DOHH2 (cell line): ENCODE measurements around the gene TAF10.

Experiments
- H3F3A ChIP-seq: fragments of 200-600 bp; sonication (generic), shearing (Covaris generic); 2 replicates; pipeline ENCODE4 v1.6.0; 2016; ENCODE audit warnings: antibody characterized with exemption, mild to moderate bottlenecking; ENCODE audit not compliant: control insufficient read depth, insufficient read depth
- H3K27ac ChIP-seq: fragments of 200-600 bp; sonication (generic); 2 replicates; pipeline ENCODE4 v1.5.1; 2014; ENCODE audit warnings: low read depth, mild to moderate bottlenecking, low read length, moderate library complexity
- H3K27me3 ChIP-seq: fragments of 200-600 bp; sonication (generic); 2 replicates; pipeline ENCODE4 v1.6.1; 2014; ENCODE audit warnings: mild to moderate bottlenecking, low read length, mixed read lengths; ENCODE audit not compliant: control insufficient read depth
- H3K36me3 ChIP-seq: fragments of 200-600 bp; sonication (generic); 2 replicates; pipeline ENCODE4 v1.6.1; 2014; ENCODE audit warnings: mild to moderate bottlenecking, low read length, moderate library complexity, mixed read lengths; ENCODE audit not compliant: control insufficient read depth
- H3K4me1 ChIP-seq: fragments of 200-600 bp; sonication (generic); 2 replicates; pipeline ENCODE4 v1.6.1; 2014; ENCODE audit warnings: mild to moderate bottlenecking, low read length, mixed read lengths; ENCODE audit not compliant: control insufficient read depth
- H3K4me2 ChIP-seq: fragments of 200-600 bp; sonication (generic); 2 replicates; pipeline ENCODE4 v1.6.0; 2014; ENCODE audit warnings: mild to moderate bottlenecking, low read length, moderate library complexity
- H3K4me3 ChIP-seq: fragments of 200-600 bp; sonication (generic); 2 replicates; pipeline ENCODE4 v1.5.1; 2014; ENCODE audit warnings: mild to moderate bottlenecking, low read length, mixed read lengths
- H3K79me2 ChIP-seq: fragments of 200-600 bp; sonication (generic); 2 replicates; pipeline ENCODE4 v1.6.1; 2014; ENCODE audit warnings: mild to moderate bottlenecking, low read length, mixed read lengths; ENCODE audit not compliant: control insufficient read depth
- H3K9me2 ChIP-seq: fragments of 200-600 bp; sonication (generic); replicated peaks from 2 replicates; pipeline ENCODE4 v1.6.1; 2014; ENCODE audit warnings: mild to moderate bottlenecking, low read length, mixed read lengths; ENCODE audit not compliant: control insufficient read depth
- H3K9me3 ChIP-seq: fragments of 200-600 bp; sonication (generic); 2 replicates; pipeline ENCODE4 v1.6.1; 2014; ENCODE audit warnings: antibody characterized with exemption, low read length, mixed read lengths; ENCODE audit not compliant: control insufficient read depth, insufficient read depth
- H4K20me1 ChIP-seq: fragments of 200-600 bp; sonication (generic); 2 replicates; pipeline ENCODE4 v1.6.0; 2014; ENCODE audit warnings: low read depth, mild to moderate bottlenecking, antibody characterized with exemption, low read length, moderate library complexity; ENCODE audit not compliant: control insufficient read depth, insufficient read depth
- EZH2phosphoT487 ChIP-seq: fragments of 200-600 bp; sonication (generic); IDR thresholded peaks from 2 replicates; pipeline ENCODE4 v1.6.1; 2017; ENCODE audit warnings: borderline replicate concordance, mild to moderate bottlenecking, antibody characterized with exemption, low read length, moderate library complexity, mixed read lengths
- TF ChIP-seq, protein P1 (sequence below): fragments of 200-600 bp; sonication (generic); IDR thresholded peaks from one replicate; pipeline ENCODE4 v1.5.1; 2014; ENCODE audit warnings: antibody characterized with exemption, mild to moderate bottlenecking, low read depth, low read length; ENCODE audit not compliant: poor library complexity, severe bottlenecking

TAF10 gene

DNA sequence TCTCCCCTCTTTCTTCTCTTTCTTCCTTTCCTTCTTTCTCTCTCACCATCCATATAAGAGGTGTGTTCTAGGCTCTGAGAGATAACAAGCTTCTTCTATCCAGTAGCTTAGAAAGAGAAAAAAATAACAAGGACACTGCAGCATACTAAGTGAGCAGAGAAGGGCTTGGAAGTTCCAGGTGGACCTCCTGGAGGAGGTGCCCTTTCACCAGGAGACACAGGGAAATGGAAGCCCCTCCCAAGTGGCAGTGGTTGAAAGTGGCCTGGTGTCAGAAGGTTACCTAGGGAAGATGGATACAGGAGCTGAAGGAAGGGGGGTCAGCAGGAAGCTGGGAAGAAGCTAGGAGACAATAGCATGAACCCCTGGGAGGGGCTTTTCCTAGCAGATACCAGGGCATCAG is 38.1 kb upstream of the TAF10 start:
- H3K36me3 ChIP-seq: no peaks in the 10 kb centered on the region
- peaks cover 19% of the 10 kb centered on the region for H3K27me3 ChIP-seq
- H4K20me1 ChIP-seq: no peaks in the 10 kb centered on the region
- peaks cover 20% of the 10 kb centered on the region for H3K4me1 ChIP-seq
- no peak for TF ChIP-seq EZH2phosphoT487
- TF ChIP-seq, protein P1, sequence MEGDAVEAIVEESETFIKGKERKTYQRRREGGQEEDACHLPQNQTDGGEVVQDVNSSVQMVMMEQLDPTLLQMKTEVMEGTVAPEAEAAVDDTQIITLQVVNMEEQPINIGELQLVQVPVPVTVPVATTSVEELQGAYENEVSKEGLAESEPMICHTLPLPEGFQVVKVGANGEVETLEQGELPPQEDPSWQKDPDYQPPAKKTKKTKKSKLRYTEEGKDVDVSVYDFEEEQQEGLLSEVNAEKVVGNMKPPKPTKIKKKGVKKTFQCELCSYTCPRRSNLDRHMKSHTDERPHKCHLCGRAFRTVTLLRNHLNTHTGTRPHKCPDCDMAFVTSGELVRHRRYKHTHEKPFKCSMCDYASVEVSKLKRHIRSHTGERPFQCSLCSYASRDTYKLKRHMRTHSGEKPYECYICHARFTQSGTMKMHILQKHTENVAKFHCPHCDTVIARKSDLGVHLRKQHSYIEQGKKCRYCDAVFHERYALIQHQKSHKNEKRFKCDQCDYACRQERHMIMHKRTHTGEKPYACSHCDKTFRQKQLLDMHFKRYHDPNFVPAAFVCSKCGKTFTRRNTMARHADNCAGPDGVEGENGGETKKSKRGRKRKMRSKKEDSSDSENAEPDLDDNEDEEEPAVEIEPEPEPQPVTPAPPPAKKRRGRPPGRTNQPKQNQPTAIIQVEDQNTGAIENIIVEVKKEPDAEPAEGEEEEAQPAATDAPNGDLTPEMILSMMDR: no peak
- no peak overlapping the region for H3K4me3 ChIP-seq
- H3K4me2 ChIP-seq: no peak overlapping the region
- H3K9me3 ChIP-seq: no peaks in the 10 kb centered on the region
- H3K79me2 ChIP-seq: no peaks in the 10 kb centered on the region
- no peaks in the 10 kb centered on the region for H3F3A ChIP-seq
- H3K27ac ChIP-seq: no peak overlapping the region
- no peaks in the 10 kb centered on the region for H3K9me2 ChIP-seq

DNA sequence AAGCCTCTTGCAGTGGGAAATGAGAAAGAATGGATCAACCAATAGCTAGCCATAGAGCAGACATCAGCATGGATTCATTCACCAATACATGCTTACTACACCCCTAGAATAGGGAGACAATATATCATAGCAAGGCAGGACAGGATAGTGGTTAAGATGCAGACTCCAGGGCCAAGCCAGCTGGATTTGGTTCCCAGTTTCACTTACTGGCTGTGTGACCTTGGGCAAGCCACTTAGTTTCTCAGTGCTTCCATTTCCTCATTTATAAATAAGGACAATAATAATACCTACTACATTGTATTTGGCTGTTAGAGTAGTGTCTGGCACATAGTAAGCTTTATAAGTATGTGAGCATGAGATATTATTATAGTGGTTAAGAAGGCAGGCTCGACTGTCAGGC is 36.5 kb upstream of the TAF10 start:
- Histone ChIP-seq H3K36me3 (no peaks in the 10 kb centered on the region), H3F3A (no peaks in the 10 kb centered on the region), H3K79me2 (no peaks in the 10 kb centered on the region), H3K9me2 (no peaks in the 10 kb centered on the region), H3K4me3 (no peak overlapping the region), H3K4me1 (peaks cover 20% of the 10 kb centered on the region), H4K20me1 (no peaks in the 10 kb centered on the region), H3K4me2 (no peak overlapping the region), H3K27me3 (peaks cover 19% of the 10 kb centered on the region), H3K27ac (no peak overlapping the region), H3K9me3 (no peaks in the 10 kb centered on the region)
- TF ChIP-seq EZH2phosphoT487: no peak
- TF ChIP-seq, protein P1: no peak

DNA sequence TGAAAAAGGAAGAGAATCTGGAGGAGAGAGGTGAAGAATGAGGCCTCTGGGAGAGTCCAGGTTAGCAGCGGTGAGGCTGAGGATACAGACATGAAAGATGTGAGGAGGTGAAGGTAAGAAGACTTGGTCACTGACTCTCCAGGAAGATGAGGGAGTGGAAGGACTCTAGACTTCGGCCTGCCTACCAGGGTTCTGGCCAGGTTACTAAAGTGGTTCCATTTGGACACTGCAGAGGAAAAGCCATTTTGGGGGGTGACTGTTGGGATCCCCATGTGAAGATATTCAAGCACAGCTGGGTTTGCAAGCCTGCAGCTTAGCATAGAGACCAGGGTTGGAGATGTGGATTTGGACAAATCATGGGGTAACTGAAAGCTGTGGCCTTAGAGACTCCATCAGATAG is 35.8 kb upstream of the TAF10 start:
- Histone ChIP-seq H4K20me1 (no peaks in the 10 kb centered on the region), H3K4me1 (peaks cover 20% of the 10 kb centered on the region), H3K9me2 (no peaks in the 10 kb centered on the region), H3K79me2 (no peaks in the 10 kb centered on the region), H3K27me3 (peaks cover 17% of the 10 kb centered on the region), H3K4me2 (no peak overlapping the region), H3K36me3 (no peaks in the 10 kb centered on the region), H3K4me3 (no peak overlapping the region), H3K9me3 (no peaks in the 10 kb centered on the region), H3F3A (no peaks in the 10 kb centered on the region), H3K27ac (no peak overlapping the region)
- TF ChIP-seq, protein P1: no peak
- TF ChIP-seq EZH2phosphoT487: no peak
